Measurements from ENCODE around the gene FRY.

Gene FRY

DNA sequence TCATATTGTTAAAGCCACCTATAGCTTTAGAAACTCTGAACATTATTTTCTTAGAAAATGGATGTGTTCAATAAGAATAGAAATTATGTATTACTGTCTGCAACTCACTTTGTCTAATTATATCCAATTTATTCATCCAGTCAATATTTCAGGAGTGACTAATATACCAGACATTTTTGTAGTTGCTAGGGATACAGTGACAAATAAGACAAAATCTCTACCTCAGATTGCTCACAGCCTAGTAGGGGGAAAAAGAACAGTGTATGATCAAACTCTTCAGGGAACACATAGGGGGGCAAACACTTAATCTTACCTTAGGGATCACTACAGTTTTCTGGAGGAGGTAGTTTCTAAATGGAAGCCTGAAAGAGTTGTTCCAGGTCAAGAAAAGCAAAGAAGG lies 292.3 kb downstream of the FRY start:
- Histone ChIP-seq H3K9me3 (ENCODE audit: severe bottlenecking) (no peaks in the 10 kb centered on the region), H3K4me3 (ENCODE audit: low read depth, low read length) (no peak overlapping the region), H3K27ac (no peak overlapping the region), H3K36me3 (peaks cover 51% of the 10 kb centered on the region), H3K27me3 (ENCODE audit: insufficient read depth, low read depth, severe bottlenecking) (no peaks in the 10 kb centered on the region)
- no peak for DNase-seq
- no peak for TF ChIP-seq CTCF (IDR thresholded peaks at IDR 0.05; ENCODE audit: low read depth, low read length)

- H3K27ac ChIP-seq: no peak overlapping the region
- TF ChIP-seq CTCF (IDR thresholded peaks at IDR 0.05; ENCODE audit: low read depth, low read length): no peak
- peaks cover 49% of the 10 kb centered on the region for H3K36me3 ChIP-seq
- no peaks in the 10 kb centered on the region for H3K9me3 ChIP-seq (ENCODE audit: severe bottlenecking)
- no peak for DNase-seq
- no peak overlapping the region for H3K4me3 ChIP-seq (ENCODE audit: low read depth, low read length)
- H3K27me3 ChIP-seq (ENCODE audit: insufficient read depth, low read depth, severe bottlenecking): no peaks in the 10 kb centered on the region
Observed at GRCh38 chr13:32330441-32330840, 298.9 kb downstream of the FRY start.

GRCh38 chr13:32334671-32335070 lies 303.1 kb downstream of the FRY start:
- no peak for TF ChIP-seq CTCF (IDR thresholded peaks at IDR 0.05; ENCODE audit: low read depth, low read length)
- no peak for DNase-seq
- Histone ChIP-seq H3K27me3 (ENCODE audit: insufficient read depth, low read depth, severe bottlenecking) (no peaks in the 10 kb centered on the region), H3K9me3 (ENCODE audit: severe bottlenecking) (no peaks in the 10 kb centered on the region), H3K36me3 (peaks cover 53% of the 10 kb centered on the region), H3K4me3 (ENCODE audit: low read depth, low read length) (no peak overlapping the region), H3K27ac (no peak overlapping the region)

DNA sequence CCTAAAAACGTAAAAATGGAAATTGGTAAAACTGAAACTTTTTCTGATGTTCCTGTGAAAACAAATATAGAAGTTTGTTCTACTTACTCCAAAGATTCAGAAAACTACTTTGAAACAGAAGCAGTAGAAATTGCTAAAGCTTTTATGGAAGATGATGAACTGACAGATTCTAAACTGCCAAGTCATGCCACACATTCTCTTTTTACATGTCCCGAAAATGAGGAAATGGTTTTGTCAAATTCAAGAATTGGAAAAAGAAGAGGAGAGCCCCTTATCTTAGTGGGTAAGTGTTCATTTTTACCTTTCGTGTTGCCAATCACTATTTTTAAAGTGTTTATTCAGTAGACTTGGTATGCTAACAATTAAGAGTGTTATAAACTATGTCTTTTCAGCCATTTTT lies 309.3 kb downstream of the FRY start:
- no peak overlapping the region for H3K27ac ChIP-seq
- no peaks in the 10 kb centered on the region for H3K9me3 ChIP-seq (ENCODE audit: severe bottlenecking)
- TF ChIP-seq CTCF (IDR thresholded peaks at IDR 0.05; ENCODE audit: low read depth, low read length): no peak
- DNase-seq: no peak
- H3K36me3 ChIP-seq: peaks cover 23% of the 10 kb centered on the region
- H3K4me3 ChIP-seq (ENCODE audit: low read depth, low read length): no peak overlapping the region
- H3K27me3 ChIP-seq (ENCODE audit: insufficient read depth, low read depth, severe bottlenecking): no peaks in the 10 kb centered on the region

GRCh38 chr13:32347651-32348050 lies 316.1 kb downstream of the FRY start:
- Histone ChIP-seq H3K36me3 (peaks cover 25% of the 10 kb centered on the region), H3K4me3 (ENCODE audit: low read depth, low read length) (no peak overlapping the region), H3K27ac (no peak overlapping the region), H3K9me3 (ENCODE audit: severe bottlenecking) (no peaks in the 10 kb centered on the region), H3K27me3 (ENCODE audit: insufficient read depth, low read depth, severe bottlenecking) (no peaks in the 10 kb centered on the region)
- DNase-seq: no peak
- no peak for TF ChIP-seq CTCF (IDR thresholded peaks at IDR 0.05; ENCODE audit: low read depth, low read length)

Measured in WERI-Rb-1 (cell line).